ENCODE results near the gene VWA1.

GRCh38 chr1:1489861-1490260 is 54.4 kb downstream of the VWA1 start:
- no peak for TF ChIP-seq POLR2AphosphoS5 (IDR thresholded peaks at IDR 0.05)
- TF ChIP-seq CTCF (IDR thresholded peaks at IDR 0.05), result no peak

All from suprapubic skin (tissue), 3 donors.